Activated CD4-positive, alpha-beta T cell treated with anti-CD3 and anti-CD28 coated beads, Interleukin-2, amount 50 U/mL, for 24 hours (primary cell): ENCODE measurements around the gene RNF207.

Source experiments
- DNase-seq, 2 donors: peaks; one replicate each; pipeline ENCODE4 v3.0.0-alpha.2; 2020; ENCODE audit warnings: low read depth in 1 of 2, low spot score in 1 of 2

Gene RNF207, protein sequence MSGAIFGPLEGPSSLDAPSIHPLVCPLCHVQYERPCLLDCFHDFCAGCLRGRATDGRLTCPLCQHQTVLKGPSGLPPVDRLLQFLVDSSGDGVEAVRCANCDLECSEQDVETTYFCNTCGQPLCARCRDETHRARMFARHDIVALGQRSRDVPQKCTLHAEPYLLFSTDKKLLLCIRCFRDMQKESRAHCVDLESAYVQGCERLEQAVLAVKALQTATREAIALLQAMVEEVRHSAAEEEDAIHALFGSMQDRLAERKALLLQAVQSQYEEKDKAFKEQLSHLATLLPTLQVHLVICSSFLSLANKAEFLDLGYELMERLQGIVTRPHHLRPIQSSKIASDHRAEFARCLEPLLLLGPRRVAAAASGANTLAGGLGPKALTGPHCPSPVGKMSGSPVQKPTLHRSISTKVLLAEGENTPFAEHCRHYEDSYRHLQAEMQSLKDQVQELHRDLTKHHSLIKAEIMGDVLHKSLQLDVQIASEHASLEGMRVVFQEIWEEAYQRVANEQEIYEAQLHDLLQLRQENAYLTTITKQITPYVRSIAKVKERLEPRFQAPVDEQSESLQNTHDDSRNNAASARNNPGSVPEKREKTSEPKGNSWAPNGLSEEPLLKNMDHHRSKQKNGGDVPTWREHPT

DNA sequence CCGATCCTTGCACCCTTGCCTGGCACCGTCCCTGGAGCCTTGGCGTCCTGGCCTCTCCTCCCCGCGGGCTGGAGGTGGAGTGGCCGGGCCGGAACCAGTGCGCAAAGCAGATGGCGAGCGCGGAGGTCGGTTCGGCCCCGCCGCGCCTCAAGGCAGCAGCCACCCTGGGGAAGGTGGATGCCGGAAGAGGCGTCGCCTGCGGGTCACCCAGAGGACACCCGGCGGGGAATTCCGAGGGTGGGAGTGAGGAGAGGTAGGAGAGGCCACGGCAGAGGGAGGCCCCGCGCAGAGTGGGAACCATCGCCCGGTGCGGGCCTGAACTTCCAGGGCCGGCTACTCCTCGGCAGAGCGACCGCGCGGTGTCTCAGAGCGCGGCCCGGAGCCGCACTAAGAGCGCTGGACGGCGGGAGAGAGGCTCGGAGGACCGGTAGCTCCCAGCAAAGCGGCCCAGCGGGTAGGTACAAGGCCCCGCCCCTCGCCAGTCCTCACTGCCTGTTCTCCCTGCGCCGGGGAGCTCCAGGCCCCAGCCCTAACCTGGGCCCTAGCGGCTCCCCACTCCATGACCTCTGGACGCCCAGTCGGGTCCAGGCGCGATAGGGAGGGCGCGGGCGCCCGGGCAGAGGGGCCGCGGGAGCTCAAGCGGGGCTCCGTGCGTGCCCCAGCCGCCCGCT lies at the start of gene RNF207:
Gene RNF207, plus strand, starts transcription at position 271 of the 671 bp plus-strand sequence. CDS start 417 bp downstream, outside the sequence.
- peak; percentile 46 to 55 for DNase-seq

- DNase-seq = no peak
These were observed 48.8 kb upstream of the RNF207 start for GRCh38 chr1:6157132-6157527.

DNA sequence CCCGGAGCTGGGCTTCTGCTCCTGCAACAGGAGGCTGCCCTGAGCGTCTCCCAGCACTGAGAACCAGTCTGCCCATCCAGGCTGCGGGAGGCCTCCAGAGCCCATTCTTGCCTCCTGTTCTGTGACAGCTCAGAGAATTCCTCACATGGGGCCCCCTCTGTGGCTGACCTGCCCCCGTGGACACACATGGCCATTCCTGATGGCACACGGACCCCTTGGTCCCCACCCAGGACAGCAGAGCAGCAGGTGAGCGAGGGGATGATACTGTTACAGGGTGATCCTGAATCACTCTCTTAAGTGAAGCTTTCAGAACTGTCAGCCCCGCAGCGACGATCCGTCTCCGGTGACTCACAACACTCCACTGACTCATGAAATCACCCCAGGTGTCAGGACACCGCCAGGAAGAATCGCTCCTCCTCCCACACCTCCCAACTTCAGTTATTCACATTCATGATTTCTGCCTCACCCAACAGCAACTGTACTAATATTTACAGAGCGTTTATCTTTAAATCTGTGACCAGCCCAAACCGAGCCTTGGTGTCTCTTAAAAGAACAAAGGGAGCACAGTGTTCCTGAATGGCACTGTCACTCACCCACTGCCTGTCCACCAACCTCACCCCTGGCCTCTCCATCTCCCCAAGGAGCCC lies 48.3 kb upstream of the RNF207 start:
- peak in 1 of 2 donors; percentile 8 for DNase-seq

DNA sequence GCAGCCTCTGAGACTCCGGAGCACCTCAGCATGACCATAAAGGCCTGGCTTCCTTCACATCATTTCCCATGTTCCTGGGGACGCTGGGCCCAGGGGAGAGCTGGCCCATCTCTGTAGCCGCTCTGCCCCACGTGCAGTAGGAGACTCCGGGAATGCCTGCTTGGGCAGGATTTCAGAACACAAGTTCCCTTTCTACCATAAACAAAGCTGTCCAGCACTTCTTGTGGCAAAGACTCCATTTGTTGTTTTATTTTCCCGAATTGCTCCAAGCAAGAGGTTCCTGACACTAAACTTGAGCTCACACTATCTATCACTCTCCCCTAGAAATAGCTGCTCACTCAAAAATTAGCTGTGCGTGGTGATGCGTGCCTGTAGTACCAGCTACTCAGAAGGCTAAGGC lies 47.7 kb upstream of the RNF207 start:
- DNase-seq = no peak

- DNase-seq = no peak
These were observed 43.6 kb upstream of the RNF207 start for GRCh38 chr1:6162341-6162740.

DNA sequence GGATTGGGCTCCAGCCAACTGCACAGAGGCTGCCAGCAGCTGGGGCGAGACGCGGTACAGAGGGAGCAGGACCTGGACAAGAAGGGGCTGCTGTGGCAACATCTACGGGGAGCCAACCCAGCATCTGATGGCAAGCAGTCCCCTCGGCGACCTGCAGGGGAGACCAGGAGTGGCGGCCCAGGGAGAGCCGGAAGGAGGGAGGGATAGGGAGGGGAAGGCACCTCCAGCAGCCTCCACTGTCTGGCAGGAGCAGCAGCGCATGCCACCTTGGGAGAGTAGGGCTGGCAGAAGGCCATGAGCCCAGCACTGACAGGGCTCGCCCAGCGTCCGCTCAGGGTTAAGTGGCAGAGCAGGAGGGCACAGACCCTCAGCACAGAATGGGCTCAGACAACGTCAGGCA lies 43.1 kb upstream of the RNF207 start:
- no peak for DNase-seq

GRCh38 chr1:6163191-6163972 lies 42.5 kb upstream of the RNF207 start:
- no peak for DNase-seq

DNA sequence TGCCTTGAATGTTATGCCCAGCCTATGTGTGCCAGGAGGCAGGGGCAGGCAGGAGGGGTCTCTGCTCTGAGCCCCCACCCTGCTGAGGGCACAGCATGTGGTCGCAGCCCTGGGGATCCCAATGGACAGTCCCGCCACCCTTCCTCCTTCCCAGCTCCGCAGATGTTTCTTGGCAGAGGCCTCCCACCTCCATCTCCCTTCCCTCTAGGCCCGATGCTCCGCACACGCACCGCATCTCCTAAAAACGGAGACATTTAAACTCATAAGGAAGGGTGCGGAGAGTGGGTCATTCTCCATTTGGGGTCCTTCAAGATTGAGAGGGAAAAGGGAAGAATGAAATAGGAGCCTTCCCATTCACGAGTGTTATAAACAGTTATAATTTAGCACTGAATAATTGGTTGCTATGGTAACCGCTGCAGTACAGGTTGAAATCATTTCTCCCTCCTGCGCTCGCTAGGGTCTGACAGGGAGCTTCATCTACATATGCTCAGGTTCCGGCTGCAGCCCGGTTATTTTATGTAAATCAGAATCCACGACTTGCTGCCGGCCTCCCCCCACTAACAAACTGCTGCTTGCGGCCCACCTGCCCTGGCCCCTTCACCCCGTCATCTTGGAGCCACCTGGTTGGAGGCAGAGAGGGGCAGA lies 41.8 kb upstream of the RNF207 start:
- DNase-seq = no peak

GRCh38 chr1:6165027-6165426 lies 40.9 kb upstream of the RNF207 start:
- no peak for DNase-seq

DNA sequence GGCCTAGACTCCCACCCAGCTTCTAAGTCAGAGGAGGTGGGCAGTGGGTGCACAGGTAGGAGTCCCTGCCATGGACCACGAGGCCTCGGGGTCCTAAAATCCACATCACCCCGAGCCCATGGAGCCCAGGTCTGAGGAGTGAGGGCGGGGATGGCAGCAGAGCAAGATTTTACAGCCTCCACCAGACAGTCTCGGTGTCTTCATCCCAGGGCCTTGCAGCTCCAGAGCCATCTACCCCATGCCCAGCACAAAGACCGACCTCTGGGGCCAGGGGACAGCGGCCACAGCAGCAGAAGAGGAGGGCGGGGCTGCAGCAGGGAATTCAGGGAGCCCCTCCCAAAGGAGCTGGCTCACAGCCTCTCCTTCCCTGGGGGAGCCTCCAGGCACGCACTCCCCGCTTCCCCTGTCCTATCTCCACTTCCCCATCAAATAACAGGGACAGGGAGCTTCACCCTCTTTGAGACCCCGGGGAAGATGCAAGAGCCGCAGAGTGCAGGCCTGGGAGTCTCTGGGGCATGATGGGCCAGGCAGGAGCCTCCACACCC lies 40.4 kb upstream of the RNF207 start:
- no peak for DNase-seq

- no peak for DNase-seq
These were observed 39.7 kb upstream of the RNF207 start for GRCh38 chr1:6166221-6166620.

DNA sequence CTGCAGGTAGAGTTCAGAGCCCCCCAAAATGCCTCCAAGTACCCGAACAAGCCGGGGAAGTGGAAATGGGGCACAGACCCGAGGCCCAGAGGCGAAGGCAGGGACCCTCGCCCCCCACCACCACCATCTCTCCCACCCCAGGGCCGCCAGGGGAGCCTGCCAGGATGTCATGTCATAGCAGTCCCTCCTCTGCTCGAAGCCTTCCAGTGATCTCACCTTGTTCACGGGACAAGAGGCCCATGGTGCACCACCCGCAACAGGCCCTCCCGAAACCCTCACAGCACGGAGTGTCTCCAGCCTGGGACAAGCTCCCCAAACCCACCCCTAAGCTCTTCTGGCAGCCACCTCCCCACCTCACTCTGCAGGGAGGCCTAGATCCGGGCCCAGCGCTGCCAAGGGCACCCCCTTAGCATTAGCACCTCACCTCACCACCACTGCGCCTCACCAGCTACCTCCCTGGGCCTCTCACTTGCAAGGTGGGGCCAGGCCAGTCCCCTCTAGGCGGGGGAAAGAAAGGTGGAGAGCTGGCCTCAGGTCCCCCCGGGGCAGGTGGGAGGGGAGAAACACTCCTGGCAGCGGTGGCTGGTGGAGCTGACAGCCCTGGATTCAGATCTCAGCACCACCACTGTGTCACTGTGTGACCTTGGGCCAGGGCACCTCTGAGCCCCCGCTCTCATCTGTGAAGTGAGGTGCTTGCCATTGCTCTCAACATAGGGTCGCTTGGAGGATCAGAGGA lies 39.1 kb upstream of the RNF207 start:
- DNase-seq = no peak

- no peak for DNase-seq
These were observed 38.3 kb upstream of the RNF207 start for GRCh38 chr1:6167391-6168303.

- DNase-seq = no peak
These were observed 36.9 kb upstream of the RNF207 start for GRCh38 chr1:6168947-6169586.

DNA sequence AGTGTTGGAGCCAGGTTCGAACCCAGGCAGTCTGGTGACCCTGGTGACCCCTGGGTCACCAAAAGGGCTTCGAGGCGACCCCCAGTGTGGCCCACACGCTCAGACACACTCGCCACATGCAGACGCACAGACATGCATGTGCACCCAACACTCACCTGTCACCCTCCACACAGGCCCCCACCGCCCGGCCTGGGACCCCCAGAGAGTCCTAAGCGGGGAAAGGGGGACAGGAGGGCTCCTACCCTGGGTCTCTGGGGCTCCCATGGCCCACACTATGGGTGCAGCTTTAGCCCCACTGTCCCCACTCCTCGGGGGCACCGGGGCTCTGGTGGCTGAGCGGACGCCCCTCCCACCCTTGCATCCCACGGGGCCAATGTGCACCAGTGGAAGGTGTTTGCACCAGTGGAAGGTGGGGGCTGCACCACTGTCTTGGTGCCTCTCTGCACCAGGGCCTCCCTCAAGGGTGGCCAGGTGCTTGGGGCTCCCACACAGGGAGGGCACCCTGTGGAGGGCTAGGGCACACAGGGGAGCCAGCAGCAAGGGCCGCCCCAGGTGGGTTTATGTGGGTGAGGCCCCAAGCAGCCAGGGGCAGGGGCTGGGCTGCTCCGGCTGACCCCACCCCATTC lies 35.7 kb upstream of the RNF207 start:
- no peak for DNase-seq

- no peak for DNase-seq
These were observed 35.1 kb upstream of the RNF207 start for GRCh38 chr1:6170742-6171201.

DNA sequence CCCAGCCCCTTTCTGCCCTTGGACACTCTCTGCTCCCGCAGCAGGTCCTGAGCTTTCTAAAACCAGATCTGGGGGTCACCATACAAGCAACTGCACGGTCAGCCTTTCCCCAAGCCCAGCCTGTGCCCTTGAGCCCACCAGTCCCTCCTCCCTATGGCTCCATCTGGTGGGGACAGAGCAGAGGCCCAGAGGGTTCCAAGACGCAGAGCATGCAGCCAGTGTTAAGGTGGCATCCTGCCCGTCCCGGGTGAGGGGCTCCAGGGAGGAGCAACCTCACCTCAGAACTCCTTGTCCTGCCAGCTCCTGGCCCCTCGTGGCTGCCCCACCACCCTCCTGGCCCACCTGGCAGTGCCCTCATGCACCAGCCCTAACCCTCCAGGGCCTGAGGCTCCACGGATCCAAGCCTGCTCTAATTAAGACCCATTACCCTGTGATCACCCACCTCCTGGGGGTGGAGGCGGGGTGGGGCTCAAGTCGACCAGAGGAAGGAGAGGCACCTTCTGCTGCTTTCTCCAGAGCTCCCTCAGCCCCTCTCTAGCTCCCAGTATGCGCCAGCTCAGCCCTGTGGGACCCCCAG lies 34.3 kb upstream of the RNF207 start:
- no peak for DNase-seq
